Measurements from ENCODE around the gene TNNT3. TPM values are rescaled to one million over a fixed set of nuclear protein-coding genes. Genes with fewer than 3 reads are reported as not detected.
"Not testable (repeated sequence)": the region's sequence is repeated elsewhere in the genome, so short reads cannot be mapped to it uniquely, and the experiment has no call there.

Gene TNNT3
- total RNA-seq, 1 experiment from 2014 or later: not detected

DNA sequence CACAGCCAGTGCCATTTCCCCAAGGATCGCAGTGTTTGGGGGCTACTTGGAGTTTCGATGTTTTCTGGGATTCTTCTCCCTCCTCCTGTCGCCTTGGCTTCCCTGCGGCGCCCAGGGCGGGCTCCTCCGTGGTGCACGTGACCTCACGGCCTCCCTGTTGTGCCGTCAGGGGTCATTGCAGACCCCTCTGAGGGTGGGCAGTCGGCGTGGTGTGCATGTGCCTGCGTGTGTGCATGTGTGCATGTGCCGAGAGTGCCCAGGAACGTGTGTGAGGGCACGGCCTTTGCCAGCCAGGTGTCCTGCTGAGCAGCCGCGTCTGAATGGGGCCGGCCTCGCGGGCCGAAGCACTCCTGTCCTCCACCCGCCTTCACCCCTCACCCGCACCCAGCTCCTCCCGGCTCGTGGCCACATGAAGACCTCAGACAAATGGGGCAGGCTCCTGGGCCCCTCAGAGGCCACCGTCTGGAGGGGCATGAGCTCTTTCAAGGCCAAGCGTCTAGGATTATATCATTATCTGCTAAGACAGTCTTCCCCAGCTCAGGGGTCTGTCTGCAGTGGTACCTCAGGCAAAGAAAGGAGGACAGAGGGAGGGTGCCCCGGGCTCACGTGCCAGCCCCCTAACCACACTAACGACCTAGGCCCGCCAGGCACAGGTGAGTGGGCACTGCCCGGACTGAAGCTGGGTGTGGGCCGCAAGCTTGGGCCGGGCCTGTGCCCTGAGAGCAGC is 18.3 kb downstream of the TNNT3 start:
- TF ChIP-seq, protein P1, sequence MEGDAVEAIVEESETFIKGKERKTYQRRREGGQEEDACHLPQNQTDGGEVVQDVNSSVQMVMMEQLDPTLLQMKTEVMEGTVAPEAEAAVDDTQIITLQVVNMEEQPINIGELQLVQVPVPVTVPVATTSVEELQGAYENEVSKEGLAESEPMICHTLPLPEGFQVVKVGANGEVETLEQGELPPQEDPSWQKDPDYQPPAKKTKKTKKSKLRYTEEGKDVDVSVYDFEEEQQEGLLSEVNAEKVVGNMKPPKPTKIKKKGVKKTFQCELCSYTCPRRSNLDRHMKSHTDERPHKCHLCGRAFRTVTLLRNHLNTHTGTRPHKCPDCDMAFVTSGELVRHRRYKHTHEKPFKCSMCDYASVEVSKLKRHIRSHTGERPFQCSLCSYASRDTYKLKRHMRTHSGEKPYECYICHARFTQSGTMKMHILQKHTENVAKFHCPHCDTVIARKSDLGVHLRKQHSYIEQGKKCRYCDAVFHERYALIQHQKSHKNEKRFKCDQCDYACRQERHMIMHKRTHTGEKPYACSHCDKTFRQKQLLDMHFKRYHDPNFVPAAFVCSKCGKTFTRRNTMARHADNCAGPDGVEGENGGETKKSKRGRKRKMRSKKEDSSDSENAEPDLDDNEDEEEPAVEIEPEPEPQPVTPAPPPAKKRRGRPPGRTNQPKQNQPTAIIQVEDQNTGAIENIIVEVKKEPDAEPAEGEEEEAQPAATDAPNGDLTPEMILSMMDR (IDR thresholded peaks at IDR 0.05; ENCODE audit: unreplicated experiment): no peak
- ChIA-PET POLR2A (no interaction called here), CTCF (interaction anchor here (0.6 to 0.8 kb wide), 4 partner anchors 15 to 67 kb away, joined by 3 to 4 read pairs (median 3); no protein-coding TSS in a partner anchor)
- DNase-seq (ENCODE audit: unreplicated experiment): no peak
- Mint-ChIP-seq H3K27ac (ENCODE audit: low read depth, unreplicated experiment) (no peak overlapping the region), H3K9me3 (ENCODE audit: unreplicated experiment) (no peaks in the 10 kb centered on the region), H3K36me3 (ENCODE audit: insufficient read depth, unreplicated experiment) (no peaks in the 10 kb centered on the region), H3K27me3 (ENCODE audit: insufficient read depth, unreplicated experiment) (peaks cover 14% of the 10 kb centered on the region), H3K4me3 (ENCODE audit: unreplicated experiment) (no peak overlapping the region), H3K4me1 (ENCODE audit: insufficient read depth, unreplicated experiment) (no peaks in the 10 kb centered on the region)
- intact Hi-C loops (cut with micrococcal nuclease): no loop called here
- BruUV-seq (replicated peaks): no TSS peak

DNA sequence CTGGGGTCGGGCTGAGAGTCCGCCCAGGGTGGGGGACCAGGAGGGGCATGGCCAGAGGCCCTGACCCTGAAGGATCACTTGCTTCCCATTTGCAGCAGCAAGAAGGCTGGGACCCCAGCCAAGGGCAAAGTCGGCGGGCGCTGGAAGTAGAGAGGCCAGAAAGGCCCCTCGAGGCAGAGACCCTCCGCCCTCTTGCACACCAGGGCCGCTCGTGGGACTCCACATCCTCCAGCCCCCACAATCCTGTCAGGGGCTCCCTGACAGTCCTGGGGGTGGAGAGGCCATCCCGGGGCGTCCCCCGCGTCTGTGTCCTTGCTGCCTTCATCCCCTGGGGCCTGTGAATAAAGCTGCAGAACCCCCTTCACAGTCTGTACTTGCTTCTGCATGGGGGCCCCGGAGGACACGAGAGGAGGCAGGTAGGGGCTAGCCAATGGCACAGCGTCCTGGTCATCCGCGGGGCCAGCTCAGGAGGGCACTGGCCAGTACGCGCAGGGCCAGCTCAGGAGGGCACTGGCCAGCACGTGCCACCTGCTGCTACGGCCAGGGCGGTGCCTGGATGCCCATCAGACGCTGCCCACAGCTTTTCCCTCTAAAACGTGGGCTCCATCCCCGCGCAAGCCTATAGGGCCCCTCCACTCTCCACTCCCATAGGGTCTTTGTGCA is 19.0 kb downstream of the TNNT3 start:
- DNase-seq (ENCODE audit: unreplicated experiment): no peak
- no peak overlapping the region for H3K4me3 Mint-ChIP-seq (ENCODE audit: unreplicated experiment)
- intact Hi-C loops (cut with micrococcal nuclease): no loop called here
- peaks cover 7% of the 10 kb centered on the region for H3K27me3 Mint-ChIP-seq (ENCODE audit: insufficient read depth, unreplicated experiment)
- ChIA-PET POLR2A (no interaction called here), CTCF (interaction anchor here (0.6 to 0.8 kb wide), 3 partner anchors 16 to 66 kb away, joined by 3 to 4 read pairs (median 3); no protein-coding TSS in a partner anchor)
- no peak overlapping the region for H3K27ac Mint-ChIP-seq (ENCODE audit: low read depth, unreplicated experiment)
- BruUV-seq (replicated peaks): no TSS peak
- peaks cover 2% of the 10 kb centered on the region for H3K4me1 Mint-ChIP-seq (ENCODE audit: insufficient read depth, unreplicated experiment)
- no peaks in the 10 kb centered on the region for H3K36me3 Mint-ChIP-seq (ENCODE audit: insufficient read depth, unreplicated experiment)
- no peaks in the 10 kb centered on the region for H3K9me3 Mint-ChIP-seq (ENCODE audit: unreplicated experiment)
- TF ChIP-seq, protein P1 (IDR thresholded peaks at IDR 0.05; ENCODE audit: unreplicated experiment): no peak

DNA sequence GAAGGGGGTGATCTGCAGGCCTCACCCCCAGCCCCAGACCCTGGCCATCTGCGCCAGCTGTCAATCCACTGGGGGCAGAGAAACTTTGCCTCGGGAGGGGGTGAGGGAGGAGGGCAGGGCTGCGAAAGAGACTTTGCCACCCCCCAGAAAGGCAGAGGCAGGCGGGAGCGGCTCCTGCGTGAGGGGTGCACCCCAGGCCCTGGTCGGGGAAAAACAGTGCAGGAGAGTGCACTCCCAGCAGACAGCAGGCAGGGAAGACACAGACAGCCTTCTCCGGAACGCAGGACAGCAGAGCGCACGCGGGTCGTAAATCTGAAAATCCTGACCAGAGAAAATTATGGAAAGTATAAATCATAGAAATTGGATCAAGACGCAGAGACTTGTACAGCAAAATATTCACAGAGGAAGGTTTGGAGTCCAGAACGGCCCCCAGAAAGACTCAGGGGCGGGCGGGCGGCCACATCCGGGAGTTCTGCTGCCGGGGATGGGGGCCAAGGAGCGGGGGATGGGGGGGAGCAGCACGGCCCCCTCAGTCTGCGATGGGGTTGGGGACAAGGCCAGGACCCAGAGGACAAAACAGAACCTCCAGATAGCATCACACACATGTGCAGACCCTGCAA is 19.6 kb downstream of the TNNT3 start:
- H3K9me3 Mint-ChIP-seq (ENCODE audit: unreplicated experiment): no peaks in the 10 kb centered on the region
- ChIA-PET CTCF (no interaction called here), POLR2A (no interaction called here)
- BruUV-seq (replicated peaks): no TSS peak
- peak overlapping the region; percentile 46 for H3K27ac Mint-ChIP-seq (ENCODE audit: low read depth, unreplicated experiment)
- TF ChIP-seq, protein P1 (IDR thresholded peaks at IDR 0.05; ENCODE audit: unreplicated experiment): no peak
- DNase-seq (ENCODE audit: unreplicated experiment): no peak
- intact Hi-C loops (cut with micrococcal nuclease): no loop called here
- H3K4me3 Mint-ChIP-seq (ENCODE audit: unreplicated experiment): no peak overlapping the region
- peaks cover 8% of the 10 kb centered on the region for H3K4me1 Mint-ChIP-seq (ENCODE audit: insufficient read depth, unreplicated experiment)
- H3K27me3 Mint-ChIP-seq (ENCODE audit: insufficient read depth, unreplicated experiment): peaks cover 1% of the 10 kb centered on the region
- H3K36me3 Mint-ChIP-seq (ENCODE audit: insufficient read depth, unreplicated experiment): peaks cover 4% of the 10 kb centered on the region

DNA sequence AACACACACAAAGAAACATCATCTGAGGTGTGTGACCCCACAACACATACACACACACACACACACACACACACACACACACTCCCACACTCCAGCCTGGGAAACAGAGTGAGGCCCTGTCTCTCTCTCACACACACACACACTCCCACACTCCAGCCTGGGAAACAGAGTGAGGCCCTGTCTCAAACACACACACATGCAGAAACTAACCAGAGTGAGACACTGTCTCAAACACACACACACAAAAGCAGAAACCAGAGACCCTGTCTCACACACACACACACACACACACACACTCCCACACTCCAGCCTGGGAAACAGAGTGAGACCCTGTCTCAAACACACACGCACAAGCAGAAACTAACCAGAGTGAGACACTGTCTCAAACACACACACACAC is 20.3 kb downstream of the TNNT3 start:
- H3K36me3 Mint-ChIP-seq (ENCODE audit: insufficient read depth, unreplicated experiment); DNase-seq (ENCODE audit: unreplicated experiment); H3K4me1 Mint-ChIP-seq (ENCODE audit: insufficient read depth, unreplicated experiment); H3K27me3 Mint-ChIP-seq (ENCODE audit: insufficient read depth, unreplicated experiment); H3K4me3 Mint-ChIP-seq (ENCODE audit: unreplicated experiment); BruUV-seq (replicated peaks); CTCF ChIA-PET; H3K9me3 Mint-ChIP-seq (ENCODE audit: unreplicated experiment); intact Hi-C loops (cut with micrococcal nuclease); POLR2A ChIA-PET: not testable (repeated sequence)
- H3K27ac Mint-ChIP-seq (ENCODE audit: low read depth, unreplicated experiment): peak overlapping the region; percentile 46

Measured in MCF 10A (cell line).